ENCODE measurements around the gene MBOAT2.

DNA sequence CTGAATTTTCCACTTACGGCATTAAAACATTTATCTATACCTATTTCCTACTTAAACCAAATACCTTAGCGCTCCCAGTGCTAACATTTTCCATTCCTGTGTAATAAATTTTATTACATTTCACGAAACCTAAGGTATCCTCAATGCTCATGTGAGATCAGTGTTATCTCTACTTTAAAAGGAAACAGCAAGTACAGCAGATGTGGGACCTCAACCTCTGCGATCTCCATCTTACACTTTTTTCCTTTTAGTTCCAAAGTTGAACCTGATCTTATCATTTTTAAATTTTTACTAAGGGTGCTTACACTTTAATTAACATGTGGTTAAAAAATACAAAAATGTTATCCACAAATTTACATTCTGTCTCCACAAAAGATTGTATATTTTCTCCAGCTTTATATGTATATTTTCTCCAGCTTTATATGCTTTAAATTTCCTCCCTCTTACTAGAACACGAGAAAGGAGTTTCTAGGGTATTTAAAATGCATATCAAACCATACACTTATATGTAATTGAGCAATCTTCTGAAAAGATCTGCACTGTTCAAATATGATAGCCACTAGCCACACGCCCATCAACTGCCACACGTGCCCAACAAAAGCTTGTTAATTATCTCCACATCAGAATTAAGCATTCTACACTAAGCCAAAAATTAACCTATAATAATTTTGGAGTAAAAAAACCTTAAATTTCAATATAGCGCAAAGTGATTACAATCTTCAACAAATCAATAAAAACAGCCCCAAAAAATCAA, 38.1 kb downstream of the MBOAT2 start:
- TF ChIP-seq CTCF (conservative IDR thresholded peaks at IDR 0.05 in 1 of 2, IDR thresholded peaks at IDR 0.05 in 1 of 2; ENCODE audit: extremely low read depth in 1 of 2, insufficient read depth in 1 of 2, low read depth in 1 of 2, low read length in 2 of 2): no peak
- TF ChIP-seq EZH2 (IDR thresholded peaks at IDR 0.05; ENCODE audit: borderline replicate concordance, low read length): no peak
